Measurements from ENCODE around the gene PARP1.

PARP1 gene

GRCh38 chr1:226409392-226409791, 1.5 kb upstream of the PARP1 start:
- no peak for TF ChIP-seq CTCF (IDR thresholded peaks at IDR 0.05; ENCODE audit: control insufficient read depth, insufficient read depth, low read depth, low read length, missing control alignments)
- no peak overlapping the region for H3K4me3 ChIP-seq (ENCODE audit: control insufficient read depth, low read depth, low read length)

GRCh38 chr1:226408285-226409184, 642 bp upstream of the PARP1 start:
- no peak for DNase-seq (ENCODE audit: low read depth)
- H3K4me3 ChIP-seq (ENCODE audit: control insufficient read depth, low read depth, low read length), result peak overlapping the region; percentile 79
- no peak for TF ChIP-seq CTCF (IDR thresholded peaks at IDR 0.05; ENCODE audit: control insufficient read depth, insufficient read depth, low read depth, low read length, missing control alignments)

More at GRCh38 chr1:226409392-226409791, 1.5 kb upstream of the PARP1 start:
- DNase-seq (ENCODE audit: low read depth), result no peak

- TF ChIP-seq CTCF (IDR thresholded peaks at IDR 0.05; ENCODE audit: control insufficient read depth, insufficient read depth, low read depth, low read length, missing control alignments), result no peak
Measured at GRCh38 chr1:226407199-226407496, 745 bp downstream of the PARP1 start.

GRCh38 chr1:226406401-226406881, 1.5 kb downstream of the PARP1 start:
- DNase-seq (ENCODE audit: low read depth), result no peak
- H3K4me3 ChIP-seq (ENCODE audit: control insufficient read depth, low read depth, low read length), result peak overlapping the region; percentile 79
- TF ChIP-seq CTCF (IDR thresholded peaks at IDR 0.05; ENCODE audit: control insufficient read depth, insufficient read depth, low read depth, low read length, missing control alignments), result no peak

More at GRCh38 chr1:226407199-226407496, 745 bp downstream of the PARP1 start:
- no peak for DNase-seq (ENCODE audit: low read depth)
- peak overlapping the region; percentile 79 for H3K4me3 ChIP-seq (ENCODE audit: control insufficient read depth, low read depth, low read length)

GRCh38 chr1:226405411-226405988, 2.4 kb downstream of the PARP1 start:
- DNase-seq (ENCODE audit: low read depth), result no peak
- H3K4me3 ChIP-seq (ENCODE audit: control insufficient read depth, low read depth, low read length), result no peak overlapping the region
- TF ChIP-seq CTCF (IDR thresholded peaks at IDR 0.05; ENCODE audit: control insufficient read depth, insufficient read depth, low read depth, low read length, missing control alignments), result no peak

- no peak overlapping the region for H3K4me3 ChIP-seq (ENCODE audit: control insufficient read depth, low read depth, low read length)
- no peak for TF ChIP-seq CTCF (IDR thresholded peaks at IDR 0.05; ENCODE audit: control insufficient read depth, insufficient read depth, low read depth, low read length, missing control alignments)
- no peak for DNase-seq (ENCODE audit: low read depth)
Measured at GRCh38 chr1:226404904-226405222, 3.0 kb downstream of the PARP1 start.

All from AG09309 (cell line).